ENCODE results near the gene CENPO. TPM values are rescaled to one million over a fixed set of nuclear protein-coding genes. Genes with fewer than 3 reads are reported as not detected.

Gene CENPO
- total RNA-seq, 2 donors from 2014 or later = 9.1 to 24.4 TPM

DNA sequence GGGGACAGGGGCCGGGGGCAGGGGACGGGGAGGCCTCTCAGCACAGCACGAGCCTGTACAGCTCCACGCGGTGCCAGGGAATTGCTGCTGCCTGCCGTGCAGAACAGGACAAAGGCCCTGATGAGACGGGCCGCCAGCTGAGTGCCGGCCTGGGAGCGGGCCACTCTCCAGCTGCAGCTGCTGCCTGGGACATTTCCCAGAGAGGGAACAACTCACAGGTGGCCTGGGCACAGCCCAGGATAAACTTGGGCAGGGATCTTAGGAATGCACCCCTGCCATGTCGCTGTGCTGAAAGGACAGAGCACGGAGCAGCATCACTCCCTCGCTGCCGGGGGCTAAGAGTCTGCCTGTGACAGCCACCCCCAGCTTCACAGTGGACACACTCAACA is 38.8 kb downstream of the CENPO start:
- Histone ChIP-seq H3K27me3 (replicated peaks; ENCODE audit: insufficient read depth) (no peaks in the 10 kb centered on the region), H3K27ac (no peak overlapping the region), H3K4me3 (no peak overlapping the region), H3K36me3 (no peaks in the 10 kb centered on the region), H3K4me1 (replicated peaks) (no peaks in the 10 kb centered on the region), H3K9me3 (no peaks in the 10 kb centered on the region)
- WGBS = 38% methylated on average over 10 of the region's 14 CpGs
- intact Hi-C loops (cut with DNase I) = loop anchor here (10.0 kb wide), 1 partner anchor 303 kb away; no protein-coding TSS in a partner anchor
- DNase-seq (ENCODE audit: low spot score) = peak; percentile 30
- TF ChIP-seq, protein P1, sequence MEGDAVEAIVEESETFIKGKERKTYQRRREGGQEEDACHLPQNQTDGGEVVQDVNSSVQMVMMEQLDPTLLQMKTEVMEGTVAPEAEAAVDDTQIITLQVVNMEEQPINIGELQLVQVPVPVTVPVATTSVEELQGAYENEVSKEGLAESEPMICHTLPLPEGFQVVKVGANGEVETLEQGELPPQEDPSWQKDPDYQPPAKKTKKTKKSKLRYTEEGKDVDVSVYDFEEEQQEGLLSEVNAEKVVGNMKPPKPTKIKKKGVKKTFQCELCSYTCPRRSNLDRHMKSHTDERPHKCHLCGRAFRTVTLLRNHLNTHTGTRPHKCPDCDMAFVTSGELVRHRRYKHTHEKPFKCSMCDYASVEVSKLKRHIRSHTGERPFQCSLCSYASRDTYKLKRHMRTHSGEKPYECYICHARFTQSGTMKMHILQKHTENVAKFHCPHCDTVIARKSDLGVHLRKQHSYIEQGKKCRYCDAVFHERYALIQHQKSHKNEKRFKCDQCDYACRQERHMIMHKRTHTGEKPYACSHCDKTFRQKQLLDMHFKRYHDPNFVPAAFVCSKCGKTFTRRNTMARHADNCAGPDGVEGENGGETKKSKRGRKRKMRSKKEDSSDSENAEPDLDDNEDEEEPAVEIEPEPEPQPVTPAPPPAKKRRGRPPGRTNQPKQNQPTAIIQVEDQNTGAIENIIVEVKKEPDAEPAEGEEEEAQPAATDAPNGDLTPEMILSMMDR (IDR thresholded peaks at IDR 0.05) = no peak
- TF ChIP-seq POLR2AphosphoS5 (IDR thresholded peaks at IDR 0.05) (no peak), POLR2A (IDR thresholded peaks at IDR 0.05) (no peak)

DNA sequence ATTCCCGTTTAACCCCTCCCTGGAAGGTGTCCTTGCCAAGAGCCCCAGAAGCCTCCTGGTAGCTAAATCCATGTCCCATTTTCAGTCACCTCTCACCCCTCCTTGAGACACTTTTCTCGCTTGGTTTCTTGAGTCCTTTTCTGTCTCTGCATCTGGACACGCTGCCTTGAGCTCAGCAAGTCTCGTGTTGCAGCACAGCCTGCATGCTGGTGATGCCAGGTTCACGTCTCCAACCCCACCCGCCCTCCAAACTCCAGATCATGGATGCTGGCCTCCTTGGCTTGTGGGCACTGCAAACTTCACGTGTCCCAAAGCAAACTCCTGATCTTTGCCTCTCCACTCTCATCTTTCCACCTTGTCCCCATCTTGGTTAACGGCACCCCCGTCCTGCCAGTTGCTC is 39.3 kb downstream of the CENPO start:
- TF ChIP-seq POLR2A (IDR thresholded peaks at IDR 0.05) (no peak), POLR2AphosphoS5 (IDR thresholded peaks at IDR 0.05) (no peak)
- TF ChIP-seq, protein P1 (IDR thresholded peaks at IDR 0.05) = no peak
- H3K36me3 ChIP-seq = no peaks in the 10 kb centered on the region
- no peak for DNase-seq (ENCODE audit: low spot score)
- no peak overlapping the region for H3K27ac ChIP-seq
- H3K4me3 ChIP-seq = no peak overlapping the region
- H3K4me1 ChIP-seq (replicated peaks) = no peaks in the 10 kb centered on the region
- WGBS = 67% methylated on average over 9 of the region's 9 CpGs
- intact Hi-C loops (cut with DNase I) = loop anchor here (10.0 kb wide), 1 partner anchor 302 kb away; no protein-coding TSS in a partner anchor
- no peaks in the 10 kb centered on the region for H3K9me3 ChIP-seq
- H3K27me3 ChIP-seq (replicated peaks; ENCODE audit: insufficient read depth) = no peaks in the 10 kb centered on the region

DNA sequence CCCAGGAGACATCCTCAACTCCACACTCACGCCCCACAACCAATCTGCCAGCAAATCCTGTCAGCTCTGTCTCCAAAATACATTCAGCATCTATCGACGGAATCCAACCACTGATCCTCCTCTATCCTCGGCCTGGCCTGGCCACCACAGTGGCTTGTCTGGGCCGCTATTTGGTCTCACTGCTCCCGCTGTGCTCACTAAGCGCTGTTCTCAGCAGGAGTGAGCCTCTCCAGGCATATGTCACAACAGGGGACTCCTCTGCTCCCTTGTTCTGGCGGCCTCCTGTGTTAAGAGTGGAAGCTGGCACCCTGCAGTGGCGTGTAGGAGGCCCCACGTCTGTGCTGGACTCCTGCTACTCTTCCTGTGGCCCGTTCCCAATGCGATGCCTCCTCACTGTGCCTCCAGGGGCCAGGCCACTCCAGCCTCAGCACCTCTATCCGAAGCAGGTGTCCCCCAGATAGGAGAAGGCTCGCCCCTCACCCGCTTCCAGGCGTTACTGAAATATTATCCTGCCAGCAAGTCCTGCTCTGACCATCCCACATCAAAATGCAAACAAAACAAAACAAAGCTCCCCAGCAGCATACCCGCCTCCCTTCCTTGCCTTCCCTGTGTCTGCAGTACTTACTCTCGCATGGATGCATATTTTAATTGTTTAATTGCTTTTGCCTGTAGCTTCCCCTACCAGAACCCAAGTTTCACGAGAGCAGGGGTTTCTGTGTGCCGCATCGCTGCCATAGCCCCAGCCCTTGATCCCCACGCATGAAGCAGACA is 39.9 kb downstream of the CENPO start:
- H3K27ac ChIP-seq = no peak overlapping the region
- DNase-seq (ENCODE audit: low spot score) = no peak
- H3K36me3 ChIP-seq = no peaks in the 10 kb centered on the region
- TF ChIP-seq POLR2AphosphoS5 (IDR thresholded peaks at IDR 0.05) (no peak), POLR2A (IDR thresholded peaks at IDR 0.05) (no peak)
- TF ChIP-seq, protein P1 (IDR thresholded peaks at IDR 0.05) = no peak
- H3K4me3 ChIP-seq = no peak overlapping the region
- no peaks in the 10 kb centered on the region for H3K4me1 ChIP-seq (replicated peaks)
- H3K27me3 ChIP-seq (replicated peaks; ENCODE audit: insufficient read depth) = no peaks in the 10 kb centered on the region
- WGBS = 88% methylated on average over 22 of the region's 22 CpGs
- intact Hi-C loops (cut with DNase I) = loop anchor here (10.0 kb wide), 1 partner anchor 302 kb away; no protein-coding TSS in a partner anchor
- no peaks in the 10 kb centered on the region for H3K9me3 ChIP-seq

DNA sequence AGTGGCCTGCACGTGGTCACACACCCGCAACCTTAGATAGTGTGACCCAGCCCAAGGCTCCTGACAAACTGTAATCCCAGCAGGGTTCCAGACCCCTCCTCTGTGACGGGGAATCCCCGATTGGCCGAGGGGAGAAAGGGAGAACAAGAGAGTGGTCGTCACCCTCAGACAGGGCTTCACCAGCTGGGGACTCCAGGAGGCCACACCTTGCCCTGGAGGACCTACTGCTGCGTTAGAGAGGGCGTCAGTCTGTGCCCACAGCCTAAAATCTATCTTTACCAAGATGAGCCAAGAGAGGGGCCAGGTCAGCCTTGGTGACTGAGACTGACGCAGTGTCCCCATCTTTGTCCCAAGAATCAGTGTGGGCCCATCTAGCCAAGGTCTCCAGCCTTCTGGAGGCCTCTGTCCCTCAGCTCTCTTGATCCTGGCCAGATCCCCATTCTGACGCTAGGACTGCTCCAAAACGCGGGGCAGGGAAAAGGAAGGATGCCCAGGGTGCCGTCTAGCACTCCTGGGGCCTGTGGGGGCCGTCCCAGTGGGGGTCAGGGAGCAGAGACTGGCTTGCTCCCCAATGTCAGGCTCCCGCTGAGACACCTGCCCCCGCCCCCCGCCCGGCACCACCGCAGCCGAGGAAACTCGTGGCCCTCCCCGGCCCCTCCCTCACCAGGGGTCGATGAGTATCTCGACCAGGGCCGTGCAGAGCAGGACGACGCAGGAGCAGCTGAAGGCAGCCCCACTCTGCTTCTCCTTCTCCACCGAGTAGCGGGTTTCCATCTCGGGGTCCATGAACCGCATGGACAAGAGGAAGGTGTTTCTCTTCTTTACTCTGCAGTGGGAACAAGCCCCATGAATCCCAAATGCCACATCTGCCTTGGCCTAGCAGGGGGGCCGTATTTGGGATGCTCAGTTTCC is 40.9 kb downstream of the CENPO start:
- Histone ChIP-seq H3K4me3 (no peak overlapping the region), H3K36me3 (no peaks in the 10 kb centered on the region), H3K27me3 (replicated peaks; ENCODE audit: insufficient read depth) (no peaks in the 10 kb centered on the region), H3K9me3 (no peaks in the 10 kb centered on the region), H3K27ac (no peak overlapping the region), H3K4me1 (replicated peaks) (no peaks in the 10 kb centered on the region)
- intact Hi-C loops (cut with DNase I) = loop anchor here (10.0 kb wide), 1 partner anchor 301 kb away; no protein-coding TSS in a partner anchor
- TF ChIP-seq POLR2A (IDR thresholded peaks at IDR 0.05) (no peak), POLR2AphosphoS5 (IDR thresholded peaks at IDR 0.05) (no peak)
- TF ChIP-seq, protein P1 (IDR thresholded peaks at IDR 0.05) = no peak
- WGBS = 93% methylated on average over 32 of the region's 32 CpGs
- DNase-seq (ENCODE audit: low spot score) = no peak

Measured in prostate gland (tissue), 2 donors.